NK-92 (cell line): ENCODE measurements around the gene MED13L.
"Not testable (repeated sequence)": the region's sequence is repeated elsewhere in the genome, so short reads cannot be mapped to it uniquely, and the experiment has no call there.

Experiments used
- DNase-seq: peaks from one replicate; lab custom pipeline; 2025; ENCODE audit not compliant: unreplicated experiment; lab: John Stamatoyannopoulos, UW

The MED13L gene

DNA sequence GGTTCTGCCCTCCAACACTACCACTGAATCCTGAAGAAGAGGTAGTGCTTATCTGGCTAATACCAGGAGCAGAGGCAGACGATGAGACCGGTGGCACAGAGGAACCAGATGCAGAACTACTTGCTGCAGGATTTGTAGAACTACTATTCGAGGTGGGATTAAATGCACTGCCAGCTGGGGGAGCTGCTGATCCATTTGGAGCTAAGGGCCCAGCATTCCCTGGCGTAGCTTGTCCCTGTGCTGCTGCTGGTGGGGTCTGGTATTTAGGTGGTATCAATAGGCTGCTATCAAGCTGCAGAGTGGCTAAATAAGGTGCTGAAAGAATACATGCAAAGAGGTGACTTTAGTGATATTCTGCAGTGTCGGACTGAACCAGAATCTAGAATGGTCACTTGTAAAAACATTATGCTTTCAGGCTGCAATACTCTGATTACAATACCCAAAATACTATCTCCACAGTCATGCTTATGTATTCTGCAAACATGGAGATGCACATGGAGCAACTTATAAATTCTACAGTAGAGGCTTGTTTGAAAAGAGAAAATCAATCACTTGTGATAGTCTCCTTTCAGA is 294.2 kb downstream of the MED13L start:
- no peak for DNase-seq

DNA sequence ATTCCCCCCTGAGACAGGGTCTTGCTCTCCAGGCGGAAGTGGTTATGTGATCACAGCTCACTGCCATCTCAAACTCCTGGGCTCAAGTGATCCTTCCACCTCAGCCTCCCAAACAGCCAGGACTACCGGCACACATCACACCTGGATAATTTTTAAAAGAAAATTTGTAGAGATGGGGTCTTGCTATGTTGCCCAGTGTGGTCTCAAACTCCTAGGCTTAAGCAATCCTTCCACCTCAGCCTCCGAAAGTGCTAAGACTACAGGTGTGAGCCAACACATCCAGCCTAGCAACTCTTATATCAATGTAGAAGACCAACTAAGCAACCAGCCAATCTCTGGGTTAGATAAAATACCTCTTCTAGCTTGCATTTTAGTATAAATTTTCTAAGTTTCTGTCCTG is 297.2 kb downstream of the MED13L start:
- DNase-seq = no peak

DNA sequence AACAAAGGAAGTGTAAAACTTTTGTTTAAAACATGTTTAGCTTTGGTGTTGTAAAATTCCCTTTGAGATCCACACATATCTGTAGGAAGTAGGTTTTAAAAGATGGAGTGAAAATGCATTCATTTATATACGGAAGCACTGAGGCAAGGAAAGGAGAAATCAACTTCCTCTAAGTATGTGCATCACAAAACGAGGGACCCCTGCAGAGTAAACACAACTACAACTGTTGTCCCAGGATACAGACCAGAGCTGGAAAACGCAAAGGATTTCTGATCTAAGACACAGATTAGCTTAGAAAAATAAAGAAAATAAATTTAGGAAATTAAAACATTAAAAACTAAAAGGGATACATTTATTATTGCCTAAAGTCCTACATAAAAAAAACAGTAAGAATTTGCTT is 297.6 kb downstream of the MED13L start:
- DNase-seq = no peak

DNA sequence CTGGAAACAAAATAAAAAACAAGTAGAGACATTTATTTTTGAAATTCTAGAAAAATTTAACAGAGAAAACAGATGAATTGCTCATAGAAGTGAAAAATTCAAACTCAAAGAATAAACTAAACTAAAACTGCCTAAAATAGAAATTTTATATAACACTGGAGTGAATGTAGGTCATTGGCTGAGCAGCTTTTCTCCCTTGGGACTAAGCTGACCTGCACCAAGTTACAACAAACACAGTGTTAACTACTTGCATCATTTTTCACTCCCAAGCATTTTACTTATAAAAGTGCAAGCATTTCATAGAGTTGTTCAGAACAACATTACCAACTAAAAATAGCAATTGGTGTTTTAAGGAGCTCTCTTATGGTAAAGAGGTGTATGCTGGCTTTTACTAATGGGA is 298.1 kb downstream of the MED13L start:
- DNase-seq = no peak

DNA sequence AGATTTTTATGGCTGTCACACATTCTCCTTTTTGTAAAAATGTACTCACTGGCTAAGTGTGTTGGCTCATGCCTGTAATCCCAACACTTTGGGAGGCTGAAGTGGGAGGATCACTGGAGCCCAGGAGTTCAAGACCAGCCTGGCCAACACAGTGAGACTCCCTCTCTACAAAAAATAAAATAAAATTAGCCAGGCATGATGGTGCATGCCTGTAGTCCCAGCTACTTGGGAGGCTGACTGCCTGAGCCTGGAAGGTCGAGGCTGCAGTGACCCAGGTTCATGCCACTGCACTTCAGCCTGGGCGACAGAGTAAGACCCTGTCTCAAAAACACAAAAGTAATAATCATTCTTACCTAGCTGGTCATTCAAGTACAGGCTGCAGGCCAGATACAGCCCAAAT is 300.7 kb downstream of the MED13L start:
- DNase-seq = not testable (repeated sequence)

DNA sequence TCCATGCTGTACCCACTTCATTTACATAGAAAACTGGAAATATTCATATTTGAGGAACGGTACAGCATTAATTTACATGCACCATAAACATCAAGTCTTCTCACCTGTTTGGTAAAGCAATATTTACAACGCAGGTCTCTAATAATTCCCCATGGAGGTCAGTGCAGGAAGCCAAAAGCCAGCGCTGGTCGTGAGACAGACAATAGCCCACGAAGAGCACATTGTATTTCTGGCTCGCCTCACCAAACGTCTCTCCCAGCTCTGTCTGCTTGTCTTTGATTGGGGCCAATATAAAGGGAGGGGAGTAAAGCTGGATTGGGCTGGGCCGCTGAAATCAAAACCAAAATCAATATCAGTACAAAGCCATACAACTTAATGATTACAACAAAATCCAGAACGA is 302.1 kb downstream of the MED13L start:
- DNase-seq = no peak

DNA sequence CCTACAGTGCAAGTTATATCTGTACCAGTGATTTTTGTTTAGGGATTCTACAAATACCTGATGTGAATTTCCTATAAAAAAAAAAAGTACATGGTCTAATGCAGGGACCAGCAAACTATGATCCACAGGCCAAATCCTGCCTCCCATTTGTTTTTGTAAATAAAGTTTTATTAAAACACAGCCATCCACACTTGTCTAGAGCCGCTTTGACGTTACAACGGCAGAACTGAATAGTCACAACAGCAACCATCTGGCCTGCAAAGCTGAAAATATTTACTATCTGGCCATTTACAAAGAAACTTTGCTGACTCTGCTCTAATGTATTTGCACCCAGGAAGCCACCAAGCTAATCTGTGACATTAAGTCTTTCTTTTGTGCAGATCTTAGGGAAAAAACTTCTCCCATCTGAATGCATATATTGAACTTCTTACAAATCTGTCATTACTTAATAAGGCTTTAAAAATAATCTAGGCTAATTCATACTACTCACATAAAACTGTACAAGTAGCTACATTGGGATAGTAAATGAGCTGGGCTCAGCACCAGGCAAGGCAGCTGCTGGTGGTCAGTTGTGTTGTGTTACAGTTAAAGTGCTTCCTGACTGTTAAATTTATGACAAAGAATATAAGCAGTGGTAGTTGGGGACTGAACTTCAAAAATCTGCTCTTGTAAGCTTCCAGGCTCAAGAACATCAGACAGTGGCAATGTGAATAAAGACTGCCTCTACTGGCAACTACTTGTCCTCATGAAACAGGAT is 303.3 kb downstream of the MED13L start:
- no peak for DNase-seq

DNA sequence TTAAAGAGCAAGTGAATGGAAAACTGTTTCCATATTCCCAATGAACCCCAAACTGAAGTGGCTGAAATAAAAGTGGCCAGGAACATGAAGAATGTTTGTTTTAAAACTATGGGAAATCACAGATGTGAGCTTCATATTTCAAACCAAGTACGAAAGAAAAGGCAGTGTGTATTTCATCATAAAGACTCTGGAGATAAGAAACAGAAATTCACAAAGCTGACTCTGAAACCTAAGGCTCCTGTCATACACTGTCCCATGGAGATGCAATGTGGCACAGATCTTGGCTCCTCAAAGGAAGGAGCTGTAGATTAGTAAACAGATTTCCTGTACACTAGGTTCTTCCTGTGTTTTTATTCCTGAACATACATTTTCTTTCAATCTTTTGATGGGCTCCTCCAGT is 304.4 kb downstream of the MED13L start:
- no peak for DNase-seq

DNA sequence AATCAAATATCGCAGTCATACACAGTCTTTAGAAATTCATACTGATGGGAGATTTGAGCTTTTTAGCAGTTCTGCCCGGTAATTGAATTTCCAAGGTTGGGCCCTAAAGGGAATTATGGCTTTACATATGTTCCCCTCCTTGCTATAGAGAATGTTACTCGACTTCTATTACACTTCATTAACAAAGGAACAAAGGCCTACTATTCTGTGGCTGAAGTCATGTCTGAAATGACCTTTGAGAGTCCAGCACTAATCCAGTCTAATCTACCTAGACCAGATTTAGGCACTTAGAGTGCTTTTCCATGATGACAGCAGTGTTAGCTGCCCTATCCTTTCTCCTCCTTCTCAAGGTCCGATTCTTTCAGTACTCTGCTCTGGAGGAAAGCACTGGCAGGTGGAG is 305.3 kb downstream of the MED13L start:
- DNase-seq = no peak

DNA sequence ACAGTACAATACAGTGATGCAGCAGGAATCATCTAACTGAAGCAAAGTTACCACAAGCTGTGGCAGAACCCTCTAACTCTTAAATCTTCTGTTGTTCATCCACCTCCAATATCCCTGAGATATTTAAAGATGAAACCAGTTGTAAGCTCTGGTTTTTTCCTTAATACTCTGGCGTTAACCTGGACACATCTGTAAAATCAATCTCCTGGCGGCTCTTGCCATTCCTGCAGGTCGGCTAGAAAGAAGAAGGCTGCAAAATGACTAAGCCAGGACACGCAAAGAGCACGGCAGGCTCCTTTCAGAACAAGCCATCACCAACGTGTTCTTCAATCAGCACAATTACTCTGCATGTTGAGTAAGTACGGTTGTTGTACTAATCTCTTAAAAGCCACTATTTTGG is 309.3 kb downstream of the MED13L start:
- no peak for DNase-seq

DNA sequence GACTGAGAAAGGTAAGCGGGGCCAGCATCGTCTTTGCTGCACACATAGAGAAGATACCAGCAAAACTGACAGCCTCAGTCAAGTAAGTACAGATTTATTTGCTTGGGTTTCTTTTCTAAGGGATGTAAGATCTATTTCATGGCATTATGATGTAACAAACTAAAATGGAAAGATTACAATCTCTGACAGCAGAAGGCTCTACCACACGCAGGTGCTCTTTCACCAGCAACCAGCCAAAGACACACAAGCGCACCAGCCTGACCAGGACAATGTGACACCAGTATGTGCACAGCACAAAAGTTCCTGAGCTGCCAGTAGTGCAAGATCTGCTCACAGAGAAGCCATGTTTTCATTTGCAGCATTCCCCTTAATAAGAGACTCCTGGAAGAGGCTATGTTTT is 311.1 kb downstream of the MED13L start:
- no peak for DNase-seq

DNA sequence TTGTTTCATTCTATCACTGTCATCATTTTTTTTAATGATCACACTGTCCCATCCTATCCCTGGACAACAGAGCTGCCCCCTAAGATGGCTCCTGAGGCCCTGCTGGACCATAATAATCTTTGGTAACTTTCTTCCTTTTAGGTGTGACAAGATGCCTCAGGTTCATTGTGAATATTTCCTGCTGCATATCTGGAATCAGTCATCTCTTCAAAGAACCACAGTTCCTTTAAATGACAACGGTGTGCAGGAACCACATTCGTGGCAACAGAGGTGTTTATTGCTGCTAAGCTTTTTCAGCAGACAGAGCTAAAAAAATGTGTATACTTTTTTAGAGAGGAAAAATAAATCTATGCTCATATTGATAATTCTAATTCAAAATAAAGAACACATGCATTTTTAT is 312.9 kb downstream of the MED13L start:
- no peak for DNase-seq

DNA sequence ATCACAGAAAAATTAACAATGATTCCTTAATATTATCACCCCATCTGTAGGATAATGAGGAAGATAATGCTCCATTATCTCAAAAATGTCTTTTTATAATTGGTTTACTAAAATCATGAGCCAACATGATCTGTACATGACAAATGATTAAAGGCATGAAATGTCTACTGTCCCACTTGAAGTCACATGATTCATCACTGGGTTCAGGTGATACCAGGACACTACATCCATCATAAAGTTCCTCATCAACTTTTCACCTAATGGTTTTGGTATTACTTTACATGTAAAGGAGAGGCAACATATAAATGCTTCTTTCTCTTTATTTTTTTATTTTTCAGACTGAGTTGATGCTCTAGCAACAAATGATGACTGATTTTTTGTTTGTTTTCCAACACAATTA is 313.3 kb downstream of the MED13L start:
- no peak for DNase-seq

DNA sequence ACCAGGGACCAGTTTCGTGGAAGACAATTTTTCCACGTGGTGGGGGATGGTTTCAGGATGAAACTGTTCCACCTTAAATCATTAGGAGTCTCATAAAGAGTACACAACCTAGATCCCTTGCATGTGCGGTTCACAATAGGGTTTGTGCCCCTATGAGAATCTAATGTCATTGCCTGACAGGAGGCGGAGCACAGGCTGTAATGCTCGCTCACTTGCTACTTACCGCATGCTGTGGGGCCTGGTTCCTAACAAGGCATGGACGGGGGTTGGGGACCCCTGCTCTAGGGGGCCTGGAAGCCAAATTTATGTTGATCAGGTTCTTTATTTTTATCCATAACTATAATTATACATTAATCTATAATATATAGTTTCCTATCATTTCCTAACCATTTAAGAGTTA is 315.3 kb downstream of the MED13L start:
- DNase-seq = no peak

DNA sequence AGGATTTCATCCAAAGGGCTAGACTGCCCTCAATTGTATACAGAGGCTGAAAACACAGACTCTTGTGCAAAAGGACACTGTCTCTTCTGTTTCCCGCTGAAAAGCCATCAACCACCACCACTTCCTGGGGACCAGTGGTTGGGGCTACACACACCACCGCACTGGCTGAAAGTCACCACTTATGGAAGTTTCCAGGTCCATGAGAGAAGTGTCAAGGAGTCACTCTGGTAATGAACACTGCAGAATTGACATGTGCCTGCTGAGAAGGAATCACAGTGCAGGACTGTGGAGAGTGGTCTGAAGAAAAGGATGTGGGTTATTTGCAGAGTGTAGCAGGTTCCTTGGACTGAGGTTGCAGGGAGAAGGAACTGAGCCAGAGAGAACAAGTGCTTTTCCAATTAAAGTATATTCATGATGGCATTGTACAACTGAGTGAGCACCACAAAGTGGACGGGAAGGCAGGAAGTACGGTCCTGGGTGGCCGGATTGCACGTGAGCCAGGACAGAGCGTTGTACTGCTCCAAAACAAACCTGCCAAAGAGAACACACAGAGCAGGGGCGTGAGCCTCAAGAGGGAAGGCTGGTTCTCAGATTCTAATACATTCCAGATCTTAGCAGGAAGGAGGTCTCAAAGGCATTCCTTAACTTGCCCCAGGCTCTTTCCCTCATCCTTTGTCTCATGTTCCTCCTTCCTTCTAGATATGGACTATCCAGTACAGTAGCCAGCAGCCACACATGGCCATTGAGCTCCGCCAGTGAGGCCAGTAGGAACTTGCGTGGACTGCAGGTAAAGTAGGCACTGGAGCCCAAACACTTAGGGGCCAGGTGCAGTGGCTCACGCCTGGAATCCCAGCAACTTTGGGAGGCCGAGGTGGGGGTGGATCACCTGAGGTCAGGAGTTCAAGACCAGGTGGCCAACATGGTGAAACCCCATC is 316.4 kb downstream of the MED13L start:
- no peak for DNase-seq

DNA sequence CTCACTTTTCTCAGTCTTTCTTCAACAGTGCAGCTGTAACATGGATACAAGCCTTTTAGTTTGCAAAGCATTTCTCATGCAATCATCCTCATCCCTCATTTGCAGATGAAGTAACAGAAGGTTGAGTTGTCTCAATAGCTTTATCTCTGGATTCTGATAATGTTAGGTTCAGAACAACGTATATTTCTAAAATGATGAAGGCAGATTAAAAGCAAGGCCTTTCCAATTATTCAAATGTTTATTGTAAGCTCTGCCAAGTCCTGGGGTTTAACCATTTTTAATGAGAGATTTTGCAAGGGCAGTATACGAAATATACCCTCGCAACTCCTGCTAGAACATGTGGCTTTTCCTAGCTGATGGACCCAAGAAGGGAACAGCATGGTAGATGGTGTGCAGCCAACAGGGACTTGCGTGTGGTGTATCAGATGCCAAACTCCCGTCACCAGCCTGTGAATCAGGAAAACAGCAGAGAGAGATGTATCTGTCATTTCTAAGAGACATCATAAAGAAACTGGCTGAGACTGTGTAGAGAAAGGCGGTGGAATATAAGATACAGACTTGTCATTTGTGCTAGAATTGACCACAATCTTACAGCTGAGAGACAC is 319.7 kb downstream of the MED13L start:
- no peak for DNase-seq

DNA sequence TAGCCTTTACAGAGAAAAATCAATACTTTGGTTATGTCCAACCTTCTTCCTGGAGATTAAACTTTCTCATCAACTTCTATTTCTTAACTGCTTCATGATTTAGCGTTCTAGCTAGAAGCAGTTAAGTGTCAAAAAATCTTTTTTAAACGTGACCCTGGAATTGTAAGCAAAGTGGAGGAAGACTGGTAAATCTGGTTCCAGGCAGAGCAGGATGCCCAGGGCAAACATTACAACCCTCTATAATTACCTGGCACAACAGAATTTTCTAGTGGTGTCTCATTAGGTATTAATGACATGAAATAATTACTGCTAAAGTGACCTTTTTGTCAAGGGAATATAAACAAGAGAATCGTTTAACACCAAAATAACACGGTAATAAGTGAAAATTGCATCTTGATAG is 320.8 kb downstream of the MED13L start:
- no peak for DNase-seq

DNA sequence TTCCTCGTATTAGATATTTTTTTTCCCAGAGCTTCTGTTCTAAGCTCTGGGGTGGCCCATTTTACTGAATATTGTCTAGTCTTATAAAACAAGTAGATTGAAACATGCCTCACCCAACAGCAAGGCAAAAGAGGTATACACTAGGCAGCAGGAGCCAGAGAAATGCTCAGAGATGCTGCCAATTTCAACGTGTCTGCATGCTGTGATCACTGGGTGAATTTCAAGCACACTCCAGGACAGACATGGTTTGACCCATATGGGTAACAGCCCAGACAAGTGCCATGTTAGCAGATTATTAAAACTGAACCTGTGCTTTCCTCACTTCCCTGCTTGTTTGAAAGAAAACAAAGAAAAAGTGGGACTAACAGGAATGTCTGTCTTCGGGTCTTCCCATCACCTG is 321.3 kb downstream of the MED13L start:
- DNase-seq = no peak

DNA sequence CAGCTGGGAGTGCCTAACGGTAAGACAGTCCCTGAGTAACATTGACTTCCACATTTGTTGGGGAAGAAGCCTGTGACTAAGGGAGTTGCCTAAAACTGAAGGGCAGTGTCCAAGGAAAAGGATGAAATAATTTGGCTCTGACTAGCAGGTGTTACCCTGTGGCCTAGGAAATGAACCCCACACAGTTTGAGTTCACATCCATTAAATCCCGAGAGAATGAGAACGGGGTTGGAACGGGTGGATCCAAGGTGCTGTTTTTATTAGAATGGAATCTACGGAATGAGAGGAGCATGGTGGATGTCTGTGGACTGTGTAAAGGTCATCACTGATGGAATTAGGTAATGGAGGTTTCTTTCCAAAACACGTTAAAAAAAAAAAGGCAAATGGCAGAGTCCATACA is 324.0 kb downstream of the MED13L start:
- DNase-seq = no peak

DNA sequence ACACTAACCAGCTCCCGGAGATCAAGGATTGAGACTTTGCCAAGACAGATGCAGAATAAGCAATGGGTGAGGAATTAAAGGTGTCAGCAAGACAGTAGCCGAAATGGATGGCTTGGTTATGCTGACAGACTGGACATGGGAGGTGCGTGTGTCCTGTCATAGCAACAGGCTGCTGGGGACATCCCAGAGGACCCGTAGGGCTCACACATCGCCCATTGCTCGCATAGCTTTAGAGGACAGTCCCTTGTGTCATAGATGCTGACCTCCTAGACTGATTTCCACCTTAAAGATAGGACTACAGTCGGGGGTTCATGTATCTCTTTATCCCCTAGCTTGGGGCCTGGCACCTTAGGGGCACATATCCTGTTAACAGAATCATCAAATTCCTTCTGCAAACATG is 324.5 kb downstream of the MED13L start:
- DNase-seq = no peak

DNA sequence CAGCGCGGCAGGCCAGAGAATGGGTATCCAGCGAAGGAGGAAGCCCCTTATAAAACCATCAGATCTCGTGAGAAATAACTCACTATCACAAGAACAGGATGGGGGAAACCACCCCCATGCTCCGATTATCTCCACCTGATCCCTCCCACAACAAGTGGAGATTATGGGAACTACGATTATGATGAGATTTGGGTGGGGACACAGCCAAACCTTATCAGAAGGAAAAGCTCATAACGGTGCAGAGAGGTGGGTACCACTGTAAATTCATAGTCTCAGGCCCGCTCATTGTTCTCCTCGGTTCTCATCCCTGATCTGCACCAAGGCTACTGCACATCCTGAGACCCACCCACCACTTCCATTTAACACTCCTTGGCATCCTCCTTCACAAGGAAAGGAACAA is 326.5 kb downstream of the MED13L start:
- DNase-seq = no peak

DNA sequence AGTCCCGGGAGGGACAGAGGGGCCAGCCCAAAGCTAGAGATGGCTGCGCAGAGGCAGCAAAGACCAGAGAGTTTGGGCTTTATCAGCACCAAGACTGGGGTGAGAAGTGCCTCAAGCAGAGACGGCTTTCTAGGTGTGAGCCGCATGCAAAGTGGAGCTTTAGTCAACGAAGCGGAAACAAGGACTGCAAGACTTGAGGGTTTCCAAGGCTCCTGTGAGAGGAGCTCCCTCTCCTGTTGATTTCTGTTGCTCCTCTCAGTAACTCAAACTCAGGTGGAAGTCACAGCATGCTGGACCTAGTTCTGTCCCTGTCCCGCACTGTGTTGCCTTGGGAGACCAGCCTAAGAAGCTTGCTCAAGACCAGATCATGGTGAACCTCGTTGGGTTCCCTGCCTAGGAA is 327.8 kb downstream of the MED13L start:
- no peak for DNase-seq
